Measurements from ENCODE around the gene COA1.
"Not testable (repeated sequence)": the region's sequence is repeated elsewhere in the genome, so short reads cannot be mapped to it uniquely, and the experiment has no call there.

The COA1 gene

DNA sequence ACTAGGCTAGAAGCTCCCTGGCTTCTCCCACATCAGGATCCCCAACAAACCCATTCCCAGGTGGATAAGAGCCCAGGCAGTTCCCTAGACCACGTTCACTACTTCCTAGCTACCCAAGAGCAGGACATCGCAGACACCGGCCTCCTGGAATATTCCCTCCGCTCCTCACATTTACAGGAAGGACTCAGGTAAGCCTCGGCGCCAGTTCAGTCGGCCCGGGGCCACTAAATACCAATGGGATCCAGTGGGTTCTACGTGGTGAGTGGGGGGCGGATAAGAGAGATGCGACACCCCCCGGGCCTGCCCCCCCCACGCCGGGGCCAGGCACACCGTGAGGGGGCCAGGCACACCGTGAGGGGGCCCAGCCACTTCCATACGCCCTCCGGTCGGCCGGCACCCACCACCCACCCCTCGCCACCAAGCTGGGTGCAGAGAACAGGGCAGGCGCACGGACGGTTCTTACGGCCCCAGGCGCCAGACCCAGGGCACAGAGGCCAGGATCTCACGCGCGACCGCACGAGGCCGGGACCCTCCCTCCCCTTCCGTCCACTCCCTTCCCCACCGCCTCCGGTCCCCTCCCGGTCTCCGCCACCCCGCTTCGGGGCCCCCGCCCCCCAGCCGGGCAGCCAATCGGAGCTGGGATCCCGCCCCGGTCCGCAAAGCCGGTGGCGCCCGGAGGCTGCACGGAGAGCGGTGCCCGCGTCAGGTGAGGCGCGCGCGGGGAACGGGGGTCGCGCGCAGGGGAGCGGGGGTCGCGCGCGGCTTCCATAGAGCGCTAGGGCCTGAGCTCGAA lies 28.9 kb upstream of the COA1 start, which contains the start of gene BLVRA:
TSS of gene BLVRA (plus strand) at position 652 of the 793 bp plus-strand sequence. CDS start 12,479 bp downstream, outside the sequence.
- DNase-seq: peak; percentile 81

GRCh38 chr7:43757073-43757720 lies 27.9 kb upstream of the COA1 start:
- DNase-seq: peak; percentile 44

DNA sequence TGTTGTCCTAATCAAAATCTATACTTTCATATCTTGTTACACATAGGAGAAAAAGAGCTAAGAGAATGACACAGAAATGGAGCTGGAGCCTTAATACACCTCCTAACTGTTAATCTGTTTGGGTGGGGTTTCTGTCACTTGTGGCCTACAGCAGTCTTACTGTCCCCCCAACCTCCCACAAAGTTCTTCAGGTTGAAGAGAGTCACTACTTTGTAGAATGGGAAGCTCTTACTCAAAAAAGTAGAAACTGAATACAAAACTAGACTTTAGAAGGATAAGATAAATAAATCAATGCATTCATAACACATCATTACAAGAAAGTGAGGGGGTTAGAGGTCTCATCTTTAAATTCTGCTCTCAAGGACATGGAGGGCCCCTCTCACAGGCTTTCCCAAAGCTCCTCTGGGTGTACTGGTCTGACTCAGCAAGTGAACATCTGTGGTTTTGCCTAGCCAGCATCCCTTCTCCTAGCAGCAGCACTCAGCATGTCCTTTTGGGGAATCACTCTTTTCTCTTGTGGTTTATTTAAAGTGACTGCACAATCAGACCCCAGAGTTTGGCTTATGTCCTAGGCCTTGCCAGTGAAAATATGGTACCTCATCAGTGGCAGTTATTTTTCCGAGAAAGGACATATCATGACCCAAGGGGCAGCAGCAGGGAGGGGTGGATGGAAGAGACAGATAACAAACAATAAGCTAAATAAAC lies 27.2 kb upstream of the COA1 start:
- peak; percentile 93 for DNase-seq

DNA sequence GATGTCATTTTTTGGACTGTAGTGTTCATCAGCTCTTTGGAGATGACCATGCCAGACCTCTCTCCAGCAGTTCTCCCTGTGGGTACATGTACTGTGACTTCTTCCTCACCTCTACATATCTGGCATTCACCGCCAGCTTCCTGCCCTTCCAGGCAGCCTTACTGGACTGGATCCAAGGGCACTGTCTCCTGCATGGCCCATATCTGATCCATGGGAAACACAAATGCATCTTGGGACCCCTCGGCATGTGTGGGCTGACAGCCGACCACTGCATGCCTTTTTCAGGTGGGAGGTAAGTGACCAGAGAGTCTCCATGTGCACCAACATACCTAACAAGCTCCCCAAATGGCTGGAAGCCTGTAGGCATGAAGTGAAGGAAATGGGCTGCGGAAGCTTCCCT lies 25.3 kb upstream of the COA1 start:
- DNase-seq: no peak

- DNase-seq: peak; percentile 61
Observed at GRCh38 chr7:43753843-43754242, 24.5 kb upstream of the COA1 start.

- DNase-seq: peak; percentile 77
Observed at GRCh38 chr7:43753271-43753810, 24.0 kb upstream of the COA1 start.

DNA sequence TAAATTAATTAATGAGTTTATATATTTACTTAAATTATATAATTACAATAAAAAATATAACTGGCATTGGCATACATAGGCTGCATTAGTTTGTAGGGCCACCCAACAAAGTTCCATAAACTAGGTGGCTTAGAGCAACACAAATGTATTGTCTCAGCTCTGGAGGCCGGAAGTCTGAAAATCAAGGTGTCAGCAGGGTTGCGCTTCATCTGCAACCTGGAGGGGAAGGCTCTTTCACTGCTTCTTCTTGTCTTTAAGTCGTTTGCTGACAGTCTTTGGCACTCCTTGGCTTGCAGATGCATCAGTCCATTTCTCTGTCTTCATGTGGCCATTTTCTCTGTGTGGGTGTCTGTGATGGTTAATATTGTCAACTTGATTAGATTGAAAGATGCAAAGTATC lies 23.1 kb upstream of the COA1 start:
- DNase-seq: peak; percentile 86

DNA sequence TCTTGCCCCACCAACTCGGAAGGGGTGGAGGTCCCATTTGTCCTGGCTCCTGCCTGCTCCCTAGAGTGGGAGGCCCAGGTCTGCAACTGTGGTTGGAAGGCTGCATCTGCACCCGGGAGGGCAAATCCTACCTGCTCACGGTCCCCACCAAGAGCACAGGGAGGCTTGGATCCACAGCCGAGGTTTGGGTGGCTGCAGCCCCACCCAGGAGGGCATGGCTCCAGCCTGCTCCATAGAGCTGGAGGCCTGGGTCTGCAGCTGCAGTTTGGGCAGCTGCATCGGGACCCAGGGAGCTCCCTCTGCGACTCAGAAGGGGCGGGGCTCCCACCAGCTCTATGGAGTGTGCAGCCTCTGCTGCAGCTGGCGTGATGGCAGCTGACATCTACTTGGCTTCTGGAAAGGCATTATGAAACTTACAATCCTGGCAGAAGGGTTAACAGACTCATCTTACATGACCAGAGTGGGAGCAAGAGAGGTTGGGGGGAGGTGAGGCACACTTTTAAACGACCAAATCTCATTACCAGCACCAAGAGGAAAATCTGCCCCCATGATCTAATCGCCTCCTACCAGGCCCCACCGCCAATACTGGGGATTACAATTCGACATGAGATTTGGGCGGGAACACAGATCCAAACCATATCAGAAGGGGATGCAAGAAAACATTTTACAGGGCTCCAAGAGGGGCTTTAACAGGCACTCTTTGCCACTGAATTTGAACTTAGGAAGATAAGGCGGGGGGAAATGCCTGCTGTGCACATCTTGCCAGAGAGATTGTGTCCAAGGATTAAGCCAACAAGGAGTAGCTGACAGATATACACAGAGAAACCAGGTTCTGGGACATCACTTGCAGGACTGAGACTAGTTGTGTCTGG lies 20.9 kb upstream of the COA1 start:
- DNase-seq: peak; percentile 88

DNA sequence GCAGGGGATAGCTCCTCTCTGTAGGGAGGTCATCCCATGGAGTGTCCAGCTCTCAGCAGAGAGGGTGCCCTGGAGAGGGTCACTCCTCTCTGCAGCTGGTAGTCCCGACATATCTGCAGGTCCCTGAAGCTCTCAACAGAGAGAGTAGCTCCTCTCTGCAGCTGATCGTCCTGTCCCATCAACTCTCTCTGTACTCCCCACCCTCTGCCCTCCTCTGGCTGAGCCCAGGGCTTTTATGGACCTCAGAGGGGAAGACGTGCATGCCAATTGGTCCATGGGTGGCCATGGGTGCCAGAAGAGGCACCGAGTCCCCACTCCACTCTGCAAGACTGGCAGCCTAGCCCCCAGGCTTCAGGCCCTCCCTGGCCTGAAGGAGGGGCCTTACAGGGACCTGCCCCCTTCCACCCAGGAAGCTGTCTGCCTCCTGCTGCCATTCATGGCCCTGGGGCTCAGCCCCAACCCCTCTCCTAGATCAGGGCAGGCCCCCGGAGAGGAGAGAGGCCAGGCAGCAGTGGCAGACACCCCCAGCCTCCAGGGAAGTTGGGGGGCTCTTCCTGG lies 20.1 kb upstream of the COA1 start:
- peak; percentile 55 for DNase-seq

GRCh38 chr7:43747328-43748105 lies 18.2 kb upstream of the COA1 start:
- DNase-seq: peak; percentile 76

DNA sequence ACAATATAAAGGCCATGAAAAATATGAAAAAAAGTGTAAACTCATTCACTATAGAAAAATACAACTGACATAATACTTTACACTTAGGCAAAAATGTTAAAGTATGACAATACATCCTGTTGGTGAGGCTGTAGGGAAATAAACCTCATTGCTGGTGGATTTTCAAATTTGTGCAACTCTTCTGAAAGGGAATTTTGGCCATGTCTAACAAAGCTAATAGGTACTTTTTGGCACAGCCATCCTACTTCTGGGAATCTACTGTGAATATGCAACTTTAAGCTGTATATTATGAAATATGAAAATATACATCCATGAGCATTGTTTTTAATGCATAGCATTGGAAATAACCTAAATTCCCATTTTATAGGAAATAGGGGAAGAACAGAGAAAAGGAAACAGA lies 13.4 kb upstream of the COA1 start:
- DNase-seq: no peak

DNA sequence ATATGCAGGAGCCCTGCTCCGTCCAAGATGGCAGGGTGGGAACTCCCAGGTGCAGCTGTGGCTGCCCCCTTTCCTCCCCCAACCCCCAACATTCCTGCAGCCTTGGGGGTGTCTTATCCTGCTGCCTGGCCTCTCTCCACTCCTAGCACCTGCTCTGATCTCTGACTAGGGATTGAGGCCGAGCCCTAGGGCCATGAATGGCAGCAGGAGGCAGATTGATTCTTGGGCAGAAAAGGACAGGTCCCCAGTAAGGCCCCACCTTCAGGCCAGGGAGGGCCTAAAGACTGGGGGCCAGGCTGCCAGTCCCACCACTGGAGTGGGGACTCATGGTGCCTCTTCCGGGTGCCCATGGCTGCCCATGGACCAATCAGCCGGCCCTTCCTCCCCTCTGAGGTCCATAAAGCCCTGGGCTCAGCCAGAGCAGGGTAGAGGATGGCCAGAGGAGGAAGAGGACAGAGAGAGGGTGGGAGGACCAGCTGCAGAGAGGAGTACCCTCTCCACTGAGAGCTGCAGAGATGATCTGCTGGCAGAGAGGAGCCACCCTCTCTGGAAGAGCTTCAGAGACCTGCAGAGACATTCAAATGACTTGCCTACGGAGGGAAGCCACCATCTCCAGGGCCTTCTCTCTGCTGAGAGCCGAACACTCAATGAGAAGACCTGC lies 8.3 kb upstream of the COA1 start:
- no peak for DNase-seq

- DNase-seq: no peak
Observed at GRCh38 chr7:43735802-43736603, 6.7 kb upstream of the COA1 start.

DNA sequence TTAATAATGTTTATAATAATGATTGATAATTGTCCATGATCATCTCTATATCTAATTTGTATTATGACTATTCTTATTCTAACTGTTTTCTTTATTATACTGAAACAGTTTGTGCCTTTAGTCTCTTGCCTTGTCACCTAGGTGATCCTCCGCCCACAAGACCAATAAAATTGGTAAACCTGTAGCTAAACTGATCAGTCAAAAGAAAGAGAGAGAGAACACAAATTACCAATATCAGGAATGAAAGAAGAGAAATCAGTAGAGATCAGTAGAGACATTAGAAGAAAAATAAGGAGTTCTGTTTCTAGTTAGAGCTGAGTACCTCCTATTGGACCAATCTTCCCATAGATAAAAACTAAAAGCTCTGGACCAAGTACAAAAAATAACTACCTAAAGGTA lies 6.1 kb upstream of the COA1 start:
- no peak for DNase-seq

- not testable (repeated sequence) for DNase-seq
Observed at GRCh38 chr7:43734575-43735332, 5.4 kb upstream of the COA1 start.

GRCh38 chr7:43731494-43731893 lies 2.2 kb upstream of the COA1 start:
- not testable (repeated sequence) for DNase-seq

GRCh38 chr7:43729924-43730248 lies 563 bp upstream of the COA1 start:
- no peak for DNase-seq

GRCh38 chr7:43727494-43727893 lies 1.8 kb downstream of the COA1 start:
- no peak for DNase-seq

DNA sequence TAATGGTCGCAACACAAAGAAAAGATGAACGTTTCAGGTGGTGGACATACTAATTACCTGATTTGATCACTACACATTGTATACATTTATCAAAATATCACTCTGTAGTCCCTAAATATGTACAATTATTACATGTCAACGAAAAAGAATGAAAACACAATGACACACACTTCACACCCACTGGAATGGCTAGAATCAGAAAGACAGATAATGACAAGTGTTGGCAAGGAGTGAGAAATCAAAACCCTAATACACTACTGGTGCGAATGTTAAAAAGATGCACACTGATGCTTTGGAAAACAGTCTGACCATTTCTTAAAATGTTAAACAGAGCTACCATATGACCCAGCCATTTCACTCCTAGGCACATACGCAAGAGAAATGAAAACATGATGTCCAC lies 2.3 kb downstream of the COA1 start:
- no peak for DNase-seq
